ENCODE data around the gene DRC1. TPM values are rescaled to one million over a fixed set of nuclear protein-coding genes. Genes with fewer than 3 reads are reported as not detected.
A peak's percentile ranks its signal among the peaks of the same experiment; 100 is the strongest.

Gene DRC1
- polyA plus RNA-seq, 4 donors, result 0.09 to 0.18 TPM; not detected in 2

GRCh38 chr2:26458365-26459042 is 56.8 kb downstream of the DRC1 start:
- Histone ChIP-seq H3K27me3 (ENCODE audit: control insufficient read depth in 3 of 3, insufficient read depth in 3 of 3, low read length in 3 of 3) (no peaks in the 10 kb centered on the region), H3K4me1 (ENCODE audit: control insufficient read depth in 3 of 3, insufficient read depth in 2 of 3, low read depth in 1 of 3, low read length in 2 of 3) (peaks cover 0 to 44% (median 11%) of the 10 kb centered on the region in 3 donors), H3K9me3 (ENCODE audit: control insufficient read depth in 2 of 2, insufficient read depth in 1 of 2, low read depth in 1 of 2, low read length in 1 of 2) (no peaks in the 10 kb centered on the region), H3K36me3 (ENCODE audit: control insufficient read depth in 3 of 3, insufficient read depth in 2 of 3, low read depth in 1 of 3, low read length in 3 of 3) (peaks cover 0 to 12% (median 0%) of the 10 kb centered on the region in 3 donors), H3K4me3 (ENCODE audit: low read depth in 1 of 3, low read length in 3 of 3) (no peak overlapping the region), H3K27ac (ENCODE audit: low read depth in 1 of 3, low read length in 2 of 3) (peak overlapping the region in 1 of 3 donors; percentile 95)
- WGBS, 3 donors, result 89% methylated on average over 14 of the region's 14 CpGs
- FAIRE-seq (no peak), DNase-seq (no peak)

- peaks cover 0 to 38% (median 5%) of the 10 kb centered on the region in 3 donors for H3K4me1 ChIP-seq (ENCODE audit: control insufficient read depth in 3 of 3, insufficient read depth in 2 of 3, low read depth in 1 of 3, low read length in 2 of 3)
- H3K4me3 ChIP-seq (ENCODE audit: low read depth in 1 of 3, low read length in 3 of 3), result no peak overlapping the region
- no peak for DNase-seq
- peaks cover 0 to 12% (median 0%) of the 10 kb centered on the region in 3 donors for H3K36me3 ChIP-seq (ENCODE audit: control insufficient read depth in 3 of 3, insufficient read depth in 2 of 3, low read depth in 1 of 3, low read length in 3 of 3)
- no peaks in the 10 kb centered on the region for H3K9me3 ChIP-seq (ENCODE audit: control insufficient read depth in 2 of 2, insufficient read depth in 1 of 2, low read depth in 1 of 2, low read length in 1 of 2)
- no peak for FAIRE-seq
- no peak overlapping the region for H3K27ac ChIP-seq (ENCODE audit: low read depth in 1 of 3, low read length in 2 of 3)
- H3K27me3 ChIP-seq (ENCODE audit: control insufficient read depth in 3 of 3, insufficient read depth in 3 of 3, low read length in 3 of 3), result no peaks in the 10 kb centered on the region
- WGBS, 3 donors, result 82 to 85% (median 85%) methylated on average over 14 to 15 of the region's 15 CpGs
Observed at GRCh38 chr2:26459991-26460612, 58.4 kb downstream of the DRC1 start.

- Histone ChIP-seq H3K4me1 (ENCODE audit: control insufficient read depth in 3 of 3, insufficient read depth in 2 of 3, low read depth in 1 of 3, low read length in 2 of 3) (peaks cover 0 to 32% (median 5%) of the 10 kb centered on the region in 3 donors), H3K27me3 (ENCODE audit: control insufficient read depth in 3 of 3, insufficient read depth in 3 of 3, low read length in 3 of 3) (no peaks in the 10 kb centered on the region), H3K27ac (ENCODE audit: low read depth in 1 of 3, low read length in 2 of 3) (no peak overlapping the region), H3K36me3 (ENCODE audit: control insufficient read depth in 3 of 3, insufficient read depth in 2 of 3, low read depth in 1 of 3, low read length in 3 of 3) (peaks cover 0 to 17% (median 0%) of the 10 kb centered on the region in 3 donors), H3K9me3 (ENCODE audit: control insufficient read depth in 2 of 2, insufficient read depth in 1 of 2, low read depth in 1 of 2, low read length in 1 of 2) (no peaks in the 10 kb centered on the region), H3K4me3 (ENCODE audit: low read depth in 1 of 3, low read length in 3 of 3) (no peak overlapping the region)
- FAIRE-seq, result no peak
- DNase-seq, result no peak
- 92 to 96% (median 93%) methylated on average over 19 of the region's 19 CpGs for WGBS, 3 donors
Observed at GRCh38 chr2:26460613-26461031, 58.9 kb downstream of the DRC1 start.

GRCh38 chr2:26461601-26462023 is 59.9 kb downstream of the DRC1 start:
- DNase-seq (no peak), FAIRE-seq (no peak)
- Histone ChIP-seq H3K27me3 (ENCODE audit: control insufficient read depth in 3 of 3, insufficient read depth in 3 of 3, low read length in 3 of 3) (no peaks in the 10 kb centered on the region), H3K27ac (ENCODE audit: low read depth in 1 of 3, low read length in 2 of 3) (no peak overlapping the region), H3K9me3 (ENCODE audit: control insufficient read depth in 2 of 2, insufficient read depth in 1 of 2, low read depth in 1 of 2, low read length in 1 of 2) (no peaks in the 10 kb centered on the region), H3K4me1 (ENCODE audit: control insufficient read depth in 3 of 3, insufficient read depth in 2 of 3, low read depth in 1 of 3, low read length in 2 of 3) (peaks cover 0 to 23% (median 5%) of the 10 kb centered on the region in 3 donors), H3K36me3 (ENCODE audit: control insufficient read depth in 3 of 3, insufficient read depth in 2 of 3, low read depth in 1 of 3, low read length in 3 of 3) (peaks cover 0 to 18% (median 0%) of the 10 kb centered on the region in 3 donors), H3K4me3 (ENCODE audit: low read depth in 1 of 3, low read length in 3 of 3) (no peak overlapping the region)
- WGBS, 3 donors, result 90 to 92% (median 91%) methylated on average over 17 to 19 of the region's 19 CpGs

GRCh38 chr2:26462100-26462499 is 60.4 kb downstream of the DRC1 start:
- FAIRE-seq (no peak), DNase-seq (no peak)
- WGBS, 3 donors, result 91 to 96% (median 94%) methylated on average over 6 of the region's 6 CpGs
- no peak overlapping the region for H3K4me3 ChIP-seq (ENCODE audit: low read depth in 1 of 3, low read length in 3 of 3)
- H3K27ac ChIP-seq (ENCODE audit: low read depth in 1 of 3, low read length in 2 of 3), result no peak overlapping the region
- H3K27me3 ChIP-seq (ENCODE audit: control insufficient read depth in 3 of 3, insufficient read depth in 3 of 3, low read length in 3 of 3), result no peaks in the 10 kb centered on the region
- no peaks in the 10 kb centered on the region for H3K9me3 ChIP-seq (ENCODE audit: control insufficient read depth in 2 of 2, insufficient read depth in 1 of 2, low read depth in 1 of 2, low read length in 1 of 2)
- peaks cover 0 to 18% (median 0%) of the 10 kb centered on the region in 3 donors for H3K36me3 ChIP-seq (ENCODE audit: control insufficient read depth in 3 of 3, insufficient read depth in 2 of 3, low read depth in 1 of 3, low read length in 3 of 3)
- peaks cover 0 to 19% (median 2%) of the 10 kb centered on the region in 3 donors for H3K4me1 ChIP-seq (ENCODE audit: control insufficient read depth in 3 of 3, insufficient read depth in 2 of 3, low read depth in 1 of 3, low read length in 2 of 3)

- peaks cover 0 to 13% (median 0%) of the 10 kb centered on the region in 3 donors for H3K4me1 ChIP-seq (ENCODE audit: control insufficient read depth in 3 of 3, insufficient read depth in 2 of 3, low read depth in 1 of 3, low read length in 2 of 3)
- H3K27ac ChIP-seq (ENCODE audit: low read depth in 1 of 3, low read length in 2 of 3), result no peak overlapping the region
- WGBS, 3 donors, result 83 to 88% (median 85%) methylated on average over 14 of the region's 14 CpGs
- no peaks in the 10 kb centered on the region for H3K9me3 ChIP-seq (ENCODE audit: control insufficient read depth in 2 of 2, insufficient read depth in 1 of 2, low read depth in 1 of 2, low read length in 1 of 2)
- H3K36me3 ChIP-seq (ENCODE audit: control insufficient read depth in 3 of 3, insufficient read depth in 2 of 3, low read depth in 1 of 3, low read length in 3 of 3), result peaks cover 0 to 18% (median 0%) of the 10 kb centered on the region in 3 donors
- no peaks in the 10 kb centered on the region for H3K27me3 ChIP-seq (ENCODE audit: control insufficient read depth in 3 of 3, insufficient read depth in 3 of 3, low read length in 3 of 3)
- no peak overlapping the region for H3K4me3 ChIP-seq (ENCODE audit: low read depth in 1 of 3, low read length in 3 of 3)
- peak; percentile 71 to 80 for DNase-seq
- no peak for FAIRE-seq
Observed at GRCh38 chr2:26462511-26463243, 61.0 kb downstream of the DRC1 start.

- H3K4me1 ChIP-seq (ENCODE audit: control insufficient read depth in 3 of 3, insufficient read depth in 2 of 3, low read depth in 1 of 3, low read length in 2 of 3), result peaks cover 0 to 5% (median 0%) of the 10 kb centered on the region in 3 donors
- DNase-seq (no peak), FAIRE-seq (no peak)
- no peak overlapping the region for H3K27ac ChIP-seq (ENCODE audit: low read depth in 1 of 3, low read length in 2 of 3)
- H3K4me3 ChIP-seq (ENCODE audit: low read depth in 1 of 3, low read length in 3 of 3), result no peak overlapping the region
- H3K9me3 ChIP-seq (ENCODE audit: control insufficient read depth in 2 of 2, insufficient read depth in 1 of 2, low read depth in 1 of 2, low read length in 1 of 2), result peaks cover 0 to under 1% of the 10 kb centered on the region in 2 donors
- WGBS, 3 donors, result 91 to 94% (median 93%) methylated on average over 25 of the region's 25 CpGs
- H3K36me3 ChIP-seq (ENCODE audit: control insufficient read depth in 3 of 3, insufficient read depth in 2 of 3, low read depth in 1 of 3, low read length in 3 of 3), result peaks cover 0 to 22% (median 0%) of the 10 kb centered on the region in 3 donors
- no peaks in the 10 kb centered on the region for H3K27me3 ChIP-seq (ENCODE audit: control insufficient read depth in 3 of 3, insufficient read depth in 3 of 3, low read length in 3 of 3)
Observed at GRCh38 chr2:26463244-26464192, 61.8 kb downstream of the DRC1 start.

All from small intestine (tissue), 7 donors.